Measurements from ENCODE around the gene RELN. TPM values are rescaled to one million over a fixed set of nuclear protein-coding genes. Genes with fewer than 3 reads are reported as not detected.
"Not testable (repeated sequence)": the region's sequence is repeated elsewhere in the genome, so short reads cannot be mapped to it uniquely, and the experiment has no call there.

RELN gene
- total and polyA plus RNA-seq, 2 donors (not counting 1 experiment from before 2014, with no cell fraction given) = 0.33 to 31.8 TPM

GRCh38 chr7:103501206-103501605 is 488.3 kb downstream of the RELN start:
- Histone ChIP-seq H3K4me1 (ENCODE audit: control insufficient read depth, extremely low read depth, insufficient read depth, low read length) (no peaks in the 10 kb centered on the region), H3K4me3 (replicated peaks in 1 of 4; ENCODE audit: control extremely low read depth in 1 of 4, insufficient read depth in 1 of 4, low read depth in 3 of 4, low read length in 4 of 4) (no peak overlapping the region), H4K20me1 (ENCODE audit: control insufficient read depth, extremely low read depth, insufficient read depth, low read length) (no peaks in the 10 kb centered on the region), H3K79me2 (ENCODE audit: control insufficient read depth, insufficient read depth, low read length) (no peaks in the 10 kb centered on the region), H3K27ac (ENCODE audit: insufficient read depth, low read length) (no peak overlapping the region), H3K4me2 (ENCODE audit: extremely low read depth, insufficient read depth, low read length) (no peak overlapping the region), H3K9me3 (ENCODE audit: control insufficient read depth, insufficient read depth, low read depth, low read length) (no peaks in the 10 kb centered on the region), H3K9ac (ENCODE audit: insufficient read depth, low read length) (no peak overlapping the region), H2AFZ (ENCODE audit: low read length) (no peak overlapping the region), H3K36me3 (ENCODE audit: control insufficient read depth, insufficient read depth, low read length) (no peaks in the 10 kb centered on the region), H3K27me3 (ENCODE audit: control insufficient read depth, insufficient read depth, low read length) (no peaks in the 10 kb centered on the region)
- TF ChIP-seq EZH2 (IDR thresholded peaks at IDR 0.05; ENCODE audit: low read length, missing control alignments) (no peak), CTCF (conservative IDR thresholded peaks at IDR 0.05 in 1 of 2, IDR thresholded peaks at IDR 0.05 in 1 of 2; ENCODE audit: low read depth in 1 of 2, low read length in 2 of 2) (no peak)
- no peak for DNase-seq (ENCODE audit: low read depth in 2 of 2)

GRCh38 chr7:103499976-103500375 is 489.5 kb downstream of the RELN start:
- no peak for TF ChIP-seq EZH2 (IDR thresholded peaks at IDR 0.05; ENCODE audit: low read length, missing control alignments)
- no peak for TF ChIP-seq CTCF (conservative IDR thresholded peaks at IDR 0.05 in 1 of 2, IDR thresholded peaks at IDR 0.05 in 1 of 2; ENCODE audit: low read depth in 1 of 2, low read length in 2 of 2)
- Histone ChIP-seq H3K27ac (ENCODE audit: insufficient read depth, low read length) (no peak overlapping the region), H3K27me3 (ENCODE audit: control insufficient read depth, insufficient read depth, low read length) (no peaks in the 10 kb centered on the region), H3K4me3 (replicated peaks in 1 of 4; ENCODE audit: control extremely low read depth in 1 of 4, insufficient read depth in 1 of 4, low read depth in 3 of 4, low read length in 4 of 4) (no peak overlapping the region), H2AFZ (ENCODE audit: low read length) (no peak overlapping the region), H3K36me3 (ENCODE audit: control insufficient read depth, insufficient read depth, low read length) (no peaks in the 10 kb centered on the region), H3K9me3 (ENCODE audit: control insufficient read depth, insufficient read depth, low read depth, low read length) (no peaks in the 10 kb centered on the region), H3K4me1 (ENCODE audit: control insufficient read depth, extremely low read depth, insufficient read depth, low read length) (no peaks in the 10 kb centered on the region), H3K79me2 (ENCODE audit: control insufficient read depth, insufficient read depth, low read length) (no peaks in the 10 kb centered on the region), H4K20me1 (ENCODE audit: control insufficient read depth, extremely low read depth, insufficient read depth, low read length) (no peaks in the 10 kb centered on the region), H3K4me2 (ENCODE audit: extremely low read depth, insufficient read depth, low read length) (no peak overlapping the region), H3K9ac (ENCODE audit: insufficient read depth, low read length) (no peak overlapping the region)
- peak in 1 of 2 donors; percentile 8 for DNase-seq (ENCODE audit: low read depth in 2 of 2)

- no peaks in the 10 kb centered on the region for H3K79me2 ChIP-seq (ENCODE audit: control insufficient read depth, insufficient read depth, low read length)
- H3K36me3 ChIP-seq (ENCODE audit: control insufficient read depth, insufficient read depth, low read length) = no peaks in the 10 kb centered on the region
- DNase-seq (ENCODE audit: low read depth in 2 of 2) = no peak
- H3K27ac ChIP-seq (ENCODE audit: insufficient read depth, low read length) = no peak overlapping the region
- H3K9ac ChIP-seq (ENCODE audit: insufficient read depth, low read length) = no peak overlapping the region
- no peak overlapping the region for H3K4me2 ChIP-seq (ENCODE audit: extremely low read depth, insufficient read depth, low read length)
- H3K4me1 ChIP-seq (ENCODE audit: control insufficient read depth, extremely low read depth, insufficient read depth, low read length) = no peaks in the 10 kb centered on the region
- H3K4me3 ChIP-seq (replicated peaks in 1 of 4; ENCODE audit: control extremely low read depth in 1 of 4, insufficient read depth in 1 of 4, low read depth in 3 of 4, low read length in 4 of 4) = no peak overlapping the region
- no peaks in the 10 kb centered on the region for H3K27me3 ChIP-seq (ENCODE audit: control insufficient read depth, insufficient read depth, low read length)
- no peak overlapping the region for H2AFZ ChIP-seq (ENCODE audit: low read length)
- H4K20me1 ChIP-seq (ENCODE audit: control insufficient read depth, extremely low read depth, insufficient read depth, low read length) = no peaks in the 10 kb centered on the region
- TF ChIP-seq EZH2 (IDR thresholded peaks at IDR 0.05; ENCODE audit: low read length, missing control alignments) (no peak), CTCF (conservative IDR thresholded peaks at IDR 0.05 in 1 of 2, IDR thresholded peaks at IDR 0.05 in 1 of 2; ENCODE audit: low read depth in 1 of 2, low read length in 2 of 2) (no peak)
- no peaks in the 10 kb centered on the region for H3K9me3 ChIP-seq (ENCODE audit: control insufficient read depth, insufficient read depth, low read depth, low read length)
Measured at GRCh38 chr7:103487419-103487818, 502.0 kb downstream of the RELN start.

GRCh38 chr7:103486873-103487272 is 502.6 kb downstream of the RELN start:
- H3K4me1 ChIP-seq (ENCODE audit: control insufficient read depth, extremely low read depth, insufficient read depth, low read length); H3K9me3 ChIP-seq (ENCODE audit: control insufficient read depth, insufficient read depth, low read depth, low read length); H3K27ac ChIP-seq (ENCODE audit: insufficient read depth, low read length); H3K79me2 ChIP-seq (ENCODE audit: control insufficient read depth, insufficient read depth, low read length); H4K20me1 ChIP-seq (ENCODE audit: control insufficient read depth, extremely low read depth, insufficient read depth, low read length); H3K4me3 ChIP-seq (replicated peaks in 1 of 4; ENCODE audit: control extremely low read depth in 1 of 4, insufficient read depth in 1 of 4, low read depth in 3 of 4, low read length in 4 of 4); H3K9ac ChIP-seq (ENCODE audit: insufficient read depth, low read length); H3K36me3 ChIP-seq (ENCODE audit: control insufficient read depth, insufficient read depth, low read length); H3K27me3 ChIP-seq (ENCODE audit: control insufficient read depth, insufficient read depth, low read length); H3K4me2 ChIP-seq (ENCODE audit: extremely low read depth, insufficient read depth, low read length); DNase-seq (ENCODE audit: low read depth in 2 of 2); H2AFZ ChIP-seq (ENCODE audit: low read length): not testable (repeated sequence)

Data from fibroblast of lung (primary cell).